ENCODE data around the gene SEL1L.

The SEL1L gene

GRCh38 chr14:81452341-81453133 is 81.1 kb downstream of the SEL1L start:
- TF ChIP-seq CTCF (IDR thresholded peaks at IDR 0.05; ENCODE audit: insufficient read depth, missing control alignments): no peak
- no peak for DNase-seq (ENCODE audit: insufficient read length, low spot score)
- no peak for FAIRE-seq

- no peak for TF ChIP-seq CTCF (IDR thresholded peaks at IDR 0.05; ENCODE audit: insufficient read depth, missing control alignments)
- DNase-seq (ENCODE audit: insufficient read length, low spot score) (no peak), FAIRE-seq (no peak)
These were observed 82.7 kb downstream of the SEL1L start for GRCh38 chr14:81450976-81451375.

- DNase-seq (ENCODE audit: insufficient read length, low spot score): no peak
- FAIRE-seq: no peak
- no peak for TF ChIP-seq CTCF (IDR thresholded peaks at IDR 0.05; ENCODE audit: insufficient read depth, missing control alignments)
These were observed 83.5 kb downstream of the SEL1L start for GRCh38 chr14:81450100-81450531.

- FAIRE-seq (no peak), DNase-seq (ENCODE audit: insufficient read length, low spot score) (no peak)
- no peak for TF ChIP-seq CTCF (IDR thresholded peaks at IDR 0.05; ENCODE audit: insufficient read depth, missing control alignments)
These were observed 84.1 kb downstream of the SEL1L start for GRCh38 chr14:81449576-81449975.

GRCh38 chr14:81449114-81449513 is 84.5 kb downstream of the SEL1L start:
- DNase-seq (ENCODE audit: insufficient read length, low spot score) (no peak), FAIRE-seq (no peak)
- no peak for TF ChIP-seq CTCF (IDR thresholded peaks at IDR 0.05; ENCODE audit: insufficient read depth, missing control alignments)

GRCh38 chr14:81447021-81447764 is 86.5 kb downstream of the SEL1L start:
- TF ChIP-seq CTCF (IDR thresholded peaks at IDR 0.05; ENCODE audit: insufficient read depth, missing control alignments): no peak
- FAIRE-seq: no peak

More at GRCh38 chr14:81447021-81447764, 86.5 kb downstream of the SEL1L start:
- DNase-seq (ENCODE audit: insufficient read length, low spot score): no peak

Measured in D721Med (cell line).